Activated CD4-positive, alpha-beta T cell treated with anti-CD3 and anti-CD28 coated beads, Interleukin-2, amount 50 U/mL, for 4 hours (primary cell): ENCODE results near the gene TMEM30A.

Experiments
- DNase-seq, 2 experiments: peaks; one replicate each; pipeline ENCODE4 v3.0.0-alpha.2; 2020

TMEM30A gene

GRCh38 chr6:75261299-75261698, 23.3 kb downstream of the TMEM30A start:
- DNase-seq, result no peak

GRCh38 chr6:75257343-75258087, 27.1 kb downstream of the TMEM30A start:
- no peak for DNase-seq

- no peak for DNase-seq
These were observed 34.0 kb downstream of the TMEM30A start for GRCh38 chr6:75250552-75250951.

GRCh38 chr6:75249837-75250236, 34.8 kb downstream of the TMEM30A start:
- DNase-seq, result no peak

GRCh38 chr6:75246386-75246785, 38.2 kb downstream of the TMEM30A start:
- DNase-seq, result no peak

- DNase-seq, result no peak
These were observed 40.5 kb downstream of the TMEM30A start for GRCh38 chr6:75244063-75244584.

GRCh38 chr6:75243333-75244062, 41.1 kb downstream of the TMEM30A start, which contains the start of gene COX7A2:
Gene COX7A2 (minus strand): TSS chr6:75243801. CDS start chr6:75243734, 67 bp downstream.
- DNase-seq, result peak; percentile 75 to 77

- no peak for DNase-seq
These were observed 48.0 kb downstream of the TMEM30A start for GRCh38 chr6:75236630-75237029.

- no peak for DNase-seq
These were observed 49.3 kb downstream of the TMEM30A start for GRCh38 chr6:75235271-75235670.

GRCh38 chr6:75234126-75234865, 50.3 kb downstream of the TMEM30A start:
- DNase-seq, result no peak

GRCh38 chr6:75233092-75233615, 51.4 kb downstream of the TMEM30A start:
- no peak for DNase-seq

- no peak for DNase-seq
These were observed 53.9 kb downstream of the TMEM30A start for GRCh38 chr6:75230484-75231325.

GRCh38 chr6:75224303-75224926, 60.2 kb downstream of the TMEM30A start:
- DNase-seq, result no peak

GRCh38 chr6:75223428-75223827, 61.2 kb downstream of the TMEM30A start:
- DNase-seq, result no peak

GRCh38 chr6:75222261-75222660, 62.3 kb downstream of the TMEM30A start:
- DNase-seq, result no peak

GRCh38 chr6:75221116-75221515, 63.5 kb downstream of the TMEM30A start:
- DNase-seq, result no peak

GRCh38 chr6:75220357-75220756, 64.2 kb downstream of the TMEM30A start:
- no peak for DNase-seq

GRCh38 chr6:75219263-75219662, 65.3 kb downstream of the TMEM30A start:
- DNase-seq, result no peak

GRCh38 chr6:75217193-75217592, 67.4 kb downstream of the TMEM30A start:
- no peak for DNase-seq

GRCh38 chr6:75215291-75215690, 69.3 kb downstream of the TMEM30A start:
- DNase-seq, result no peak

- DNase-seq, result no peak
These were observed 70.9 kb downstream of the TMEM30A start for GRCh38 chr6:75213732-75214131.

- no peak for DNase-seq
These were observed 71.5 kb downstream of the TMEM30A start for GRCh38 chr6:75213112-75213511.
